HCT116 (cell line): ENCODE measurements around the gene IGFALS. TPM values are rescaled to one million over a fixed set of nuclear protein-coding genes. Genes with fewer than 3 reads are reported as not detected.

Experiments used
- ATAC-seq: fragments of 200-7000 bp; cut with Tn5 transposase; 2 replicates; pipeline ENCODE4 v1.9.1; 2020; ENCODE audit warnings: mild to moderate bottlenecking, moderate library complexity
- BruUV-seq: library from RNA; stranded (reverse); fragments of 400-500 nt; replicated peaks from 2 replicates; lab custom pipeline; 2021; lab: Mats Ljungman, UMichigan
- CTCF ChIA-PET: fragments of 300-600 bp; sonication (Branson Sonifier 250); formaldehyde crosslinking; loops from one replicate; lab custom pipeline; 2021; ENCODE audit warnings: antibody characterized with exemption; lab: Charles Lee
- POLR2A ChIA-PET: fragments of 300-600, 350-600 bp; sonication (Branson Sonifier 250); formaldehyde crosslinking; loops from one replicate; lab custom pipeline; 2021; ENCODE audit warnings: antibody characterized with exemption; lab: Charles Lee
- RAD21 ChIA-PET, 2 experiments: fragments of 300-600 bp; sonication (Branson Sonifier 250); formaldehyde crosslinking; loops; one replicate each; lab custom pipeline; 2023; ENCODE audit warnings: low total read pairs in 2 of 2; ENCODE audit not compliant: uncharacterized antibody in 2 of 2, unreplicated experiment in 2 of 2, low non-redundant PET in 1 of 2; lab: Charles Lee
- DNase-seq: peaks from one replicate; pipeline ENCODE4 v3.0.0-alpha.2; 2010; ENCODE audit warnings: low read depth, low spot score
- H2AFZ ChIP-seq: fragments of 200-600 bp; shearing (Covaris generic), sonication (generic); 2 replicates; pipeline ENCODE4 v1.6.1; 2017; ENCODE audit warnings: low read depth, mixed run types, mixed read lengths, antibody characterized with exemption, low read length; ENCODE audit not compliant: poor library complexity, severe bottlenecking
- H3K27ac ChIP-seq: 2 replicates; pipeline ENCODE4 v1.5.1; 2012; ENCODE audit warnings: low read depth, low read length
- H3K27me3 ChIP-seq: fragments of 200-600 bp; sonication (generic); 2 replicates; pipeline ENCODE4 v1.6.1; 2016; ENCODE audit warnings: mixed run types, low read length, mixed read lengths; ENCODE audit not compliant: insufficient read depth
- H3K36me3 ChIP-seq, 2 experiments: fragments of 200-500 bp in 1 of 2; fragments of 200-600 bp in 1 of 2; sonication (Bioruptor generic) in 1 of 2; sonication (generic) in 1 of 2; 2 replicates each; pipeline versions ENCODE4 v1.5.1 to v1.6.1; 2014 to 2016; ENCODE audit warnings: low read length in 2 of 2, inconsistent platforms in 1 of 2, mixed read lengths in 1 of 2, mixed run types in 1 of 2; ENCODE audit not compliant: insufficient read depth in 2 of 2, control insufficient read depth in 1 of 2
- H3K4me1 ChIP-seq, 2 experiments: fragments of 200-600 bp in 1 of 2; sonication (generic) in 1 of 2; 2 replicates each; pipeline versions ENCODE4 v1.5.1 to v1.6.1; 2012 to 2017; ENCODE audit warnings: low read length in 2 of 2, inconsistent platforms in 1 of 2, mild to moderate bottlenecking in 1 of 2, mixed read lengths in 1 of 2, mixed run types in 1 of 2, moderate library complexity in 1 of 2; ENCODE audit not compliant: insufficient read depth in 2 of 2, control insufficient read depth in 1 of 2
- H3K4me2 ChIP-seq: fragments of 200-600 bp; sonication (generic); 2 replicates; pipeline ENCODE4 v1.6.1; 2017; ENCODE audit warnings: mixed run types, low read length, mixed read lengths
- H3K4me3 ChIP-seq, 2 experiments: fragments of 200-600 bp in 1 of 2; sonication (generic) in 1 of 2; replicated peaks in 1 of 2; 2 replicates each; pipeline ENCODE4 v1.5.1; 2011 to 2016; ENCODE audit warnings: low read length in 2 of 2, control low read depth in 1 of 2, low read depth in 1 of 2, mild to moderate bottlenecking in 1 of 2, mixed read lengths in 1 of 2, mixed run types in 1 of 2
- H3K79me2 ChIP-seq: fragments of 200-600 bp; sonication (generic); 2 replicates; pipeline ENCODE4 v1.6.1; 2017; ENCODE audit warnings: mild to moderate bottlenecking, mixed run types, low read length, moderate library complexity, mixed read lengths; ENCODE audit not compliant: insufficient read depth
- H3K9ac ChIP-seq: fragments of 200-600 bp; sonication (generic); 2 replicates; pipeline ENCODE4 v1.6.1; 2016; ENCODE audit warnings: low read length, mixed read lengths
- H3K9me2 ChIP-seq: fragments of 200-600 bp; sonication (generic), shearing (Covaris generic); 2 replicates; pipeline ENCODE4 v1.6.1; 2017; ENCODE audit warnings: mixed run types, mild to moderate bottlenecking, moderate library complexity; ENCODE audit not compliant: insufficient read depth
- H3K9me3 ChIP-seq, 2 experiments: fragments of 200-500 bp in 1 of 2; fragments of 200-600 bp in 1 of 2; sonication (Bioruptor generic) in 1 of 2; sonication (generic) in 1 of 2; 2 replicates each; pipeline ENCODE4 v1.6.1; 2014 to 2017; ENCODE audit warnings: low read length in 2 of 2, mixed read lengths in 2 of 2, inconsistent platforms in 1 of 2, low read depth in 1 of 2, mild to moderate bottlenecking in 1 of 2, mixed run types in 1 of 2, moderate library complexity in 1 of 2; ENCODE audit not compliant: control insufficient read depth in 1 of 2, insufficient read depth in 1 of 2
- H4K20me1 ChIP-seq: fragments of 200-600 bp; sonication (generic), shearing (Covaris generic); 2 replicates; pipeline ENCODE4 v1.6.1; 2017; ENCODE audit warnings: mixed run types, mild to moderate bottlenecking, moderate library complexity; ENCODE audit not compliant: insufficient read depth
- ATF3 ChIP-seq: IDR thresholded peaks from 2 replicates; pipeline ENCODE4 v1.6.1; 2012
- CBX3 ChIP-seq: IDR thresholded peaks from 2 replicates; pipeline ENCODE4 v1.6.1; 2012; ENCODE audit warnings: low read depth
- CEBPB ChIP-seq: IDR thresholded peaks from 2 replicates; pipeline ENCODE4 v1.6.1; 2012; ENCODE audit warnings: low read depth
- CTCF ChIP-seq, 3 experiments: fragments of 200-600 bp in 1 of 3; sonication (generic) in 1 of 3; IDR thresholded peaks in 2 of 3; conservative IDR thresholded peaks in 1 of 3; 2 replicates each; pipeline ENCODE4 v1.5.1; 2012 to 2017; ENCODE audit warnings: low read depth in 2 of 3, low read length in 2 of 3, antibody characterized with exemption in 1 of 3, borderline replicate concordance in 1 of 3, control low read depth in 1 of 3, mild to moderate bottlenecking in 1 of 3, mixed read lengths in 1 of 3, mixed run types in 1 of 3, moderate library complexity in 1 of 3; ENCODE audit not compliant: insufficient read depth in 1 of 3
- EGR1 ChIP-seq: IDR thresholded peaks from 2 replicates; pipeline ENCODE4 v1.6.1; 2012; ENCODE audit warnings: low read depth
- EZH2 ChIP-seq: fragments of 200-600 bp; sonication (generic); IDR thresholded peaks from 2 replicates; pipeline ENCODE4 v1.6.1; 2017; ENCODE audit warnings: antibody characterized with exemption, mixed run types
- EZH2phosphoT487 ChIP-seq: fragments of 200-600 bp; IDR thresholded peaks from 2 replicates; pipeline ENCODE4 v1.6.1; 2018; ENCODE audit warnings: antibody characterized with exemption, borderline replicate concordance
- FOSL1 ChIP-seq: IDR thresholded peaks from 2 replicates; pipeline ENCODE4 v1.6.1; 2012; ENCODE audit warnings: low read depth
- POLR2A ChIP-seq: IDR thresholded peaks from 2 replicates; pipeline ENCODE4 v1.7.0; 2011; ENCODE audit warnings: borderline replicate concordance; ENCODE audit not compliant: insufficient read depth, insufficient read length; ENCODE audit errors: extremely low read depth
- YY1 ChIP-seq: IDR thresholded peaks from 2 replicates; pipeline ENCODE4 v1.6.1; 2011; ENCODE audit warnings: low read length, low read depth, moderate library complexity, mild to moderate bottlenecking; ENCODE audit not compliant: insufficient replicate concordance; ENCODE audit errors: extremely low read depth
- intact Hi-C: fragments of 100-400 bp; cut with micrococcal nuclease; formaldehyde crosslinking; loops from 2 replicates; pipeline ENCODE4 v1.10.0; 2022
- total RNA-seq: library from RNA; stranded (reverse); gene quantifications from one replicate; pipeline ENCODE4 v1.2.1, GENCODE V29; 2021; ENCODE audit not compliant: unreplicated experiment
- TF ChIP-seq, protein P1 (sequence below): IDR thresholded peaks from 2 replicates; pipeline ENCODE4 v1.6.1; 2012; ENCODE audit warnings: low read depth

Gene IGFALS
- total RNA-seq, 1 experiment from 2014 or later: 0.10 TPM

DNA sequence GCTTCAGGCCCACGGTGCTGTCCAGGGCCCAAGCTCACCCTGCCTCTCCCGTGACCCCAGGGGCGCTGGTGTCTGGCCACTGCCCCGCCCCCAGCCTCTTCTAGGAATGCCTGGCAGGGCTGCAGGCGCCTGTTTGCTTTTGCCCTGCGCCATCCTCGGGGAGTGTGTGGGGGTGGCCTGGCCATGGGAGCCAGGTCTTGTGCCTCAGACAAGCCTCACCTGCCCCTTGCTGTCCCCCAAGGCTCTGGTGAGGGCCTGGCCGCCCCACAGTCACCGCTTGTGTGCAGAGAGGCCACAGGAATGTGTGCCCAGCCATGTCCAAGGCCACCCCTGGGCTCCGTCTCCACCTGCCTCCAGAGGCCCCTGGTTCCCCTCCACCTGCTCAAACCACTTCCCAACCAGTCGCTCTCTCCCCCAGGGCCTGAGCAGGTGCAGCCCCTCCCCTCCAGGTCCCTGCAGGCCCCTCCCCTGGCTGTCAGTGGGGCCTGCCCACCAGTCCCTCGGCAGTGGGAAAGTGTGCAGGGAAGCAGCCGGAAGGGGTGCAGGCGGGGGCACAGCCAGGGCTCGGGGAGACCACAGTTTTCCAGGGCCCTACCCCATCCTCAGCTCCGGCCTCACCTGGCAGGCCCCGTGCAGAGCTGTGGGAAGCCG is 841 bp upstream of the IGFALS start:
- H3K9ac ChIP-seq: no peak overlapping the region
- no peaks in the 10 kb centered on the region; a peak in 1 of 4 replicates for H3K9me3 ChIP-seq
- no peaks in the 10 kb centered on the region for H4K20me1 ChIP-seq
- ATAC-seq (peak; percentile 11; the same call in 1 of the 2 replicates), DNase-seq (no peak)
- no peak overlapping the region for H3K4me3 ChIP-seq
- H3K27ac ChIP-seq: no peak overlapping the region
- POLR2A ChIA-PET: no interaction called here
- RAD21 ChIA-PET: no interaction called here
- intact Hi-C loops: no loop called here
- no peak overlapping the region for H2AFZ ChIP-seq
- H3K36me3 ChIP-seq: no peaks in the 10 kb centered on the region
- CTCF ChIA-PET: no interaction called here
- no peaks in the 10 kb centered on the region for H3K79me2 ChIP-seq
- no peak overlapping the region for H3K4me2 ChIP-seq
- no TSS peak for BruUV-seq
- no peaks in the 10 kb centered on the region for H3K4me1 ChIP-seq
- no peaks in the 10 kb centered on the region for H3K9me2 ChIP-seq
- no peaks in the 10 kb centered on the region for H3K27me3 ChIP-seq
- no peak for TF ChIP-seq EZH2phosphoT487
- TF ChIP-seq FOSL1: no peak
- TF ChIP-seq CBX3: no peak
- no peak for TF ChIP-seq CTCF (IDR thresholded peaks at IDR 0.05 in 2 of 3, conservative IDR thresholded peaks at IDR 0.05 in 1 of 3; ENCODE audit: borderline replicate concordance in 1 of 3, insufficient read depth in 1 of 3, low read depth in 2 of 3, low read length in 2 of 3)
- no peak for TF ChIP-seq YY1
- TF ChIP-seq, protein P1, sequence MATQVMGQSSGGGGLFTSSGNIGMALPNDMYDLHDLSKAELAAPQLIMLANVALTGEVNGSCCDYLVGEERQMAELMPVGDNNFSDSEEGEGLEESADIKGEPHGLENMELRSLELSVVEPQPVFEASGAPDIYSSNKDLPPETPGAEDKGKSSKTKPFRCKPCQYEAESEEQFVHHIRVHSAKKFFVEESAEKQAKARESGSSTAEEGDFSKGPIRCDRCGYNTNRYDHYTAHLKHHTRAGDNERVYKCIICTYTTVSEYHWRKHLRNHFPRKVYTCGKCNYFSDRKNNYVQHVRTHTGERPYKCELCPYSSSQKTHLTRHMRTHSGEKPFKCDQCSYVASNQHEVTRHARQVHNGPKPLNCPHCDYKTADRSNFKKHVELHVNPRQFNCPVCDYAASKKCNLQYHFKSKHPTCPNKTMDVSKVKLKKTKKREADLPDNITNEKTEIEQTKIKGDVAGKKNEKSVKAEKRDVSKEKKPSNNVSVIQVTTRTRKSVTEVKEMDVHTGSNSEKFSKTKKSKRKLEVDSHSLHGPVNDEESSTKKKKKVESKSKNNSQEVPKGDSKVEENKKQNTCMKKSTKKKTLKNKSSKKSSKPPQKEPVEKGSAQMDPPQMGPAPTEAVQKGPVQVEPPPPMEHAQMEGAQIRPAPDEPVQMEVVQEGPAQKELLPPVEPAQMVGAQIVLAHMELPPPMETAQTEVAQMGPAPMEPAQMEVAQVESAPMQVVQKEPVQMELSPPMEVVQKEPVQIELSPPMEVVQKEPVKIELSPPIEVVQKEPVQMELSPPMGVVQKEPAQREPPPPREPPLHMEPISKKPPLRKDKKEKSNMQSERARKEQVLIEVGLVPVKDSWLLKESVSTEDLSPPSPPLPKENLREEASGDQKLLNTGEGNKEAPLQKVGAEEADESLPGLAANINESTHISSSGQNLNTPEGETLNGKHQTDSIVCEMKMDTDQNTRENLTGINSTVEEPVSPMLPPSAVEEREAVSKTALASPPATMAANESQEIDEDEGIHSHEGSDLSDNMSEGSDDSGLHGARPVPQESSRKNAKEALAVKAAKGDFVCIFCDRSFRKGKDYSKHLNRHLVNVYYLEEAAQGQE: no peak
- TF ChIP-seq EGR1: no peak
- TF ChIP-seq POLR2A: no peak
- TF ChIP-seq ATF3: no peak
- TF ChIP-seq EZH2: no peak
- no peak for TF ChIP-seq CEBPB
